ENCODE measurements around the gene TRABD.

- no peak for TF ChIP-seq RAD21 (IDR thresholded peaks at IDR 0.05; ENCODE audit: low read length)
- no peak for TF ChIP-seq NFIC (IDR thresholded peaks at IDR 0.05; ENCODE audit: borderline replicate concordance)
- TF ChIP-seq, protein P1, sequence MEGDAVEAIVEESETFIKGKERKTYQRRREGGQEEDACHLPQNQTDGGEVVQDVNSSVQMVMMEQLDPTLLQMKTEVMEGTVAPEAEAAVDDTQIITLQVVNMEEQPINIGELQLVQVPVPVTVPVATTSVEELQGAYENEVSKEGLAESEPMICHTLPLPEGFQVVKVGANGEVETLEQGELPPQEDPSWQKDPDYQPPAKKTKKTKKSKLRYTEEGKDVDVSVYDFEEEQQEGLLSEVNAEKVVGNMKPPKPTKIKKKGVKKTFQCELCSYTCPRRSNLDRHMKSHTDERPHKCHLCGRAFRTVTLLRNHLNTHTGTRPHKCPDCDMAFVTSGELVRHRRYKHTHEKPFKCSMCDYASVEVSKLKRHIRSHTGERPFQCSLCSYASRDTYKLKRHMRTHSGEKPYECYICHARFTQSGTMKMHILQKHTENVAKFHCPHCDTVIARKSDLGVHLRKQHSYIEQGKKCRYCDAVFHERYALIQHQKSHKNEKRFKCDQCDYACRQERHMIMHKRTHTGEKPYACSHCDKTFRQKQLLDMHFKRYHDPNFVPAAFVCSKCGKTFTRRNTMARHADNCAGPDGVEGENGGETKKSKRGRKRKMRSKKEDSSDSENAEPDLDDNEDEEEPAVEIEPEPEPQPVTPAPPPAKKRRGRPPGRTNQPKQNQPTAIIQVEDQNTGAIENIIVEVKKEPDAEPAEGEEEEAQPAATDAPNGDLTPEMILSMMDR (IDR thresholded peaks at IDR 0.05) = no peak
- no peak for TF ChIP-seq PBX3 (IDR thresholded peaks at IDR 0.05)
- TF ChIP-seq NRF1 (IDR thresholded peaks at IDR 0.05; ENCODE audit: low read depth, low read length) = no peak
- TF ChIP-seq RFX5 (IDR thresholded peaks at IDR 0.05; ENCODE audit: low read length) = no peak
- TF ChIP-seq EP300 (IDR thresholded peaks at IDR 0.05; ENCODE audit: borderline replicate concordance in 1 of 2, low read depth in 1 of 2, low read length in 1 of 2) = no peak
- no peak for TF ChIP-seq GABPA (IDR thresholded peaks at IDR 0.05; ENCODE audit: low read depth)
- no peak for TF ChIP-seq TAF1 (IDR thresholded peaks at IDR 0.05; ENCODE audit: borderline replicate concordance, low read depth, low read length)
- TF ChIP-seq SIN3A (IDR thresholded peaks at IDR 0.05; ENCODE audit: borderline replicate concordance, low read depth, low read length) = no peak
- no peak for TF ChIP-seq YY1 (IDR thresholded peaks at IDR 0.05; ENCODE audit: low read depth)
Observed at GRCh38 chr22:50196256-50196655, 10.5 kb downstream of the TRABD start.

All from SK-N-SH (cell line).